Panc1 (cell line): Measurements from ENCODE around the gene NTRK1. TPM values are rescaled to one million over a fixed set of nuclear protein-coding genes. Genes with fewer than 3 reads are reported as not detected.

Experiments used
- ATAC-seq: fragments of 200-7000 bp; cut with Tn5 transposase; 2 replicates; pipeline ENCODE4 v1.9.1; 2020; ENCODE audit warnings: mild to moderate bottlenecking, moderate library complexity
- BruUV-seq: library from RNA; stranded (reverse); fragments of 400-500 nt; replicated peaks from 2 replicates; lab custom pipeline; 2021; lab: Mats Ljungman, UMichigan
- CTCF ChIA-PET: fragments of 300-600 bp; sonication (Branson Sonifier 250); formaldehyde crosslinking; loops from one replicate; lab custom pipeline; 2022; ENCODE audit warnings: antibody characterized with exemption; lab: Charles Lee
- POLR2A ChIA-PET: fragments of 300-600 bp; sonication (Branson Sonifier 250); formaldehyde crosslinking; loops from one replicate; lab custom pipeline; 2022; ENCODE audit warnings: antibody characterized with exemption; lab: Charles Lee
- DNase-seq: peaks from one replicate; pipeline ENCODE4 v3.0.0-alpha.2; 2010; ENCODE audit warnings: low read depth, low spot score
- H3K27ac ChIP-seq: 2 replicates; pipeline ENCODE4 v1.5.1; 2011; ENCODE audit warnings: mild to moderate bottlenecking, low read length, inconsistent platforms
- H3K27me3 ChIP-seq: fragments of 200-500 bp; sonication (Bioruptor generic); 2 replicates; pipeline ENCODE4 v1.6.0; 2014; ENCODE audit warnings: low read length, inconsistent platforms; ENCODE audit not compliant: control insufficient read depth, insufficient read depth
- H3K36me3 ChIP-seq: fragments of 200-500 bp; sonication (Bioruptor generic); 2 replicates; pipeline ENCODE4 v1.5.1; 2014; ENCODE audit warnings: inconsistent platforms, mild to moderate bottlenecking, low read length, moderate library complexity; ENCODE audit not compliant: control insufficient read depth, insufficient read depth
- H3K4me1 ChIP-seq: 2 replicates; pipeline ENCODE4 v1.5.1; 2011; ENCODE audit warnings: inconsistent platforms, mild to moderate bottlenecking, low read length, moderate library complexity; ENCODE audit not compliant: control insufficient read depth, insufficient read depth
- H3K4me3 ChIP-seq, 2 experiments: 2 replicates each; pipeline ENCODE4 v1.5.1; 2011 to 2012; ENCODE audit warnings: low read depth in 2 of 2, low read length in 2 of 2, mild to moderate bottlenecking in 2 of 2, inconsistent platforms in 1 of 2, moderate library complexity in 1 of 2
- H3K9me3 ChIP-seq: fragments of 200-500 bp; sonication (Bioruptor generic); 2 replicates; pipeline ENCODE4 v1.5.1; 2014; ENCODE audit warnings: low read depth, mild to moderate bottlenecking, inconsistent platforms, low read length, moderate library complexity; ENCODE audit not compliant: control insufficient read depth, insufficient read depth
- CTCF ChIP-seq: fragments of 450-650 bp; IDR thresholded peaks from 2 replicates; pipeline ENCODE4 v1.5.1; 2017; ENCODE audit warnings: mild to moderate bottlenecking
- POLR2AphosphoS5 ChIP-seq: IDR thresholded peaks from 2 replicates; pipeline ENCODE4 v1.6.1; 2012; ENCODE audit warnings: mild to moderate bottlenecking, low read depth, low read length, moderate library complexity
- REST ChIP-seq, 2 experiments: IDR thresholded peaks; 2 replicates each; pipeline ENCODE4 v1.6.1; 2011 to 2012; ENCODE audit warnings: low read depth in 2 of 2, control low read depth in 1 of 2, low read length in 1 of 2, mild to moderate bottlenecking in 1 of 2, moderate library complexity in 1 of 2; ENCODE audit not compliant: insufficient read depth in 1 of 2
- SIN3A ChIP-seq: IDR thresholded peaks from 2 replicates; pipeline ENCODE4 v1.6.1; 2012; ENCODE audit warnings: low read depth, mild to moderate bottlenecking, low read length, moderate library complexity, borderline replicate concordance; ENCODE audit not compliant: insufficient read depth
- TCF7L2 ChIP-seq: IDR thresholded peaks from 2 replicates; pipeline ENCODE4 v1.6.1; 2011; ENCODE audit warnings: mild to moderate bottlenecking, low read depth, low read length, inconsistent platforms
- in situ Hi-C: cut with HindIII; loops from 2 replicates; pipeline ENCODE4 v1.10.0; 2016; ENCODE audit warnings: low sequenced_read_pairs, low pct_unique_long_range_greater_than_20kb
- intact Hi-C: fragments of 100-400 bp; cut with micrococcal nuclease; formaldehyde crosslinking; loops from one replicate; pipeline ENCODE4 v1.10.0; 2022; ENCODE audit not compliant: unreplicated experiment
- total RNA-seq: library from RNA; stranded (reverse); gene quantifications from one replicate; pipeline ENCODE4 v1.2.1, GENCODE V29; 2021; ENCODE audit not compliant: unreplicated experiment

Gene NTRK1
- total RNA-seq, 1 experiment from 2014 or later = 0.21 TPM

GRCh38 chr1:156901590-156901900 lies 40.9 kb downstream of the NTRK1 start:
- ChIA-PET POLR2A (no interaction called here), CTCF (no interaction called here)
- Histone ChIP-seq H3K36me3 (no peaks in the 10 kb centered on the region), H3K4me1 (peaks cover 34% of the 10 kb centered on the region), H3K9me3 (no peaks in the 10 kb centered on the region), H3K27ac (no peak overlapping the region), H3K27me3 (no peaks in the 10 kb centered on the region), H3K4me3 (no peak overlapping the region)
- no peak for TF ChIP-seq POLR2AphosphoS5
- no peak for TF ChIP-seq CTCF
- TF ChIP-seq TCF7L2 = no peak
- no peak for TF ChIP-seq REST (IDR thresholded peaks at IDR 0.05; ENCODE audit: insufficient read depth in 1 of 2, low read depth in 2 of 2, low read length in 1 of 2)
- TF ChIP-seq SIN3A = no peak
- BruUV-seq = no TSS peak
- intact Hi-C loops = no loop called here
- in situ Hi-C loops = no loop called here
- DNase-seq = no peak
- ATAC-seq = no peak

GRCh38 chr1:156901966-156902915 lies 41.6 kb downstream of the NTRK1 start:
- Histone ChIP-seq H3K9me3 (no peaks in the 10 kb centered on the region), H3K4me3 (no peak overlapping the region), H3K27ac (no peak overlapping the region), H3K36me3 (no peaks in the 10 kb centered on the region), H3K27me3 (no peaks in the 10 kb centered on the region), H3K4me1 (peaks cover 27% of the 10 kb centered on the region)
- ChIA-PET CTCF (no interaction called here), POLR2A (no interaction called here)
- TF ChIP-seq CTCF (no peak), POLR2AphosphoS5 (no peak), REST (IDR thresholded peaks at IDR 0.05; ENCODE audit: insufficient read depth in 1 of 2, low read depth in 2 of 2, low read length in 1 of 2) (no peak), TCF7L2 (no peak), SIN3A (no peak)
- ATAC-seq (no peak), DNase-seq (no peak)
- intact Hi-C loops = no loop called here
- in situ Hi-C loops = no loop called here
- no TSS peak for BruUV-seq
